ENCODE results near the gene COG5. TPM values are rescaled to one million over a fixed set of nuclear protein-coding genes. Genes with fewer than 3 reads are reported as not detected.

COG5 gene
- total RNA-seq, 1 donor from 2014 or later: 52.0 TPM

GRCh38 chr7:107372298-107372697, 191.4 kb downstream of the COG5 start:
- DNase-seq (ENCODE audit: low spot score in 2 of 2, unreplicated experiment in 2 of 2): no peak
- peak overlapping the region; percentile 70 for H3K27ac Mint-ChIP-seq
- H3K4me1 Mint-ChIP-seq: peaks cover 22% of the 10 kb centered on the region
- TF ChIP-seq CTCF (IDR thresholded peaks at IDR 0.05; ENCODE audit: unreplicated experiment): no peak
- no peak overlapping the region for H3K4me3 Mint-ChIP-seq
- no peaks in the 10 kb centered on the region for H3K27me3 Mint-ChIP-seq (ENCODE audit: low read depth)
- H3K36me3 Mint-ChIP-seq: peaks cover 5% of the 10 kb centered on the region
- no peaks in the 10 kb centered on the region for H3K9me3 Mint-ChIP-seq

- no peaks in the 10 kb centered on the region for H3K27me3 Mint-ChIP-seq (ENCODE audit: low read depth)
- TF ChIP-seq CTCF (IDR thresholded peaks at IDR 0.05; ENCODE audit: unreplicated experiment): no peak
- H3K9me3 Mint-ChIP-seq: no peaks in the 10 kb centered on the region
- no peak for DNase-seq (ENCODE audit: low spot score in 2 of 2, unreplicated experiment in 2 of 2)
- no peak overlapping the region for H3K4me3 Mint-ChIP-seq
- H3K36me3 Mint-ChIP-seq: peaks cover 6% of the 10 kb centered on the region
- no peak overlapping the region for H3K27ac Mint-ChIP-seq
- H3K4me1 Mint-ChIP-seq: peaks cover 22% of the 10 kb centered on the region
These were observed 192.9 kb downstream of the COG5 start for GRCh38 chr7:107370816-107371215.

GRCh38 chr7:107364787-107365186, 198.9 kb downstream of the COG5 start:
- no peak for TF ChIP-seq CTCF (IDR thresholded peaks at IDR 0.05; ENCODE audit: unreplicated experiment)
- Mint-ChIP-seq H3K9me3 (peaks cover 12% of the 10 kb centered on the region), H3K4me1 (no peaks in the 10 kb centered on the region), H3K36me3 (peaks cover 32% of the 10 kb centered on the region), H3K27me3 (ENCODE audit: low read depth) (no peaks in the 10 kb centered on the region), H3K4me3 (no peak overlapping the region), H3K27ac (no peak overlapping the region)
- DNase-seq (ENCODE audit: low spot score in 2 of 2, unreplicated experiment in 2 of 2): no peak

- Mint-ChIP-seq H3K36me3 (peaks cover 30% of the 10 kb centered on the region), H3K4me1 (no peaks in the 10 kb centered on the region), H3K27me3 (ENCODE audit: low read depth) (no peaks in the 10 kb centered on the region)
These were observed 204.0 kb downstream of the COG5 start for GRCh38 chr7:107359520-107360316.

GRCh38 chr7:107355616-107356015, 208.1 kb downstream of the COG5 start:
- no peak for TF ChIP-seq CTCF (IDR thresholded peaks at IDR 0.05; ENCODE audit: unreplicated experiment)
- Mint-ChIP-seq H3K36me3 (peaks cover 13% of the 10 kb centered on the region), H3K9me3 (peaks cover 6% of the 10 kb centered on the region), H3K4me3 (no peak overlapping the region), H3K4me1 (no peaks in the 10 kb centered on the region), H3K27ac (no peak overlapping the region), H3K27me3 (ENCODE audit: low read depth) (no peaks in the 10 kb centered on the region)
- DNase-seq (ENCODE audit: low spot score in 2 of 2, unreplicated experiment in 2 of 2): no peak

More at GRCh38 chr7:107359520-107360316, 204.0 kb downstream of the COG5 start:
- no peak for DNase-seq (ENCODE audit: low spot score in 2 of 2, unreplicated experiment in 2 of 2)
- H3K9me3 Mint-ChIP-seq: peaks cover 12% of the 10 kb centered on the region
- TF ChIP-seq CTCF (IDR thresholded peaks at IDR 0.05; ENCODE audit: unreplicated experiment): no peak
- H3K27ac Mint-ChIP-seq: no peak overlapping the region
- no peak overlapping the region for H3K4me3 Mint-ChIP-seq
